ENCODE data around the gene UBAP2. TPM values are rescaled to one million over a fixed set of nuclear protein-coding genes. Genes with fewer than 3 reads are reported as not detected.

The UBAP2 gene
- total and polyA plus RNA-seq, 2 donors (not counting 1 experiment from before 2014, with no cell fraction given) = 15.5 to 26.2 TPM

DNA sequence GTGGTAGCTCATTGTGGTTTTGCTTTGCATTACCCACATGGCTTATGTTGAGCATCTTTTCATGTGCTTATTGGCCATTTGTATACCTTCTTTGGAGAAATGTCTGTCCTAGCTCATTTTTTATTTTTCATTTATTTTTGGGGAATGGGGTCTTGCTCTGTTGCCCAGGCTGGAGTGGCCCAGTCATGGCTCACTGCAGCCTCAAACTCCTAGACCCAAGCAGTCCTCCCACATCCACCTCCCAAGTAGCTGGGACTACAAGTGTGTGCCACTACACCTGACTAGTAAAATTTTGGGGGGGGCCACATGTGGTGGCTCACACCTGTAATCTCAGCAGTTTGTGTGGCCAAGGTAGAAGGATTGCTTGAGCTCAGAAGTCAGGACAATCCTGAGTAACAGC lies 154.4 kb downstream of the UBAP2 start:
- H3K27ac Mint-ChIP-seq = no peak overlapping the region
- H3K27ac ChIP-seq (ENCODE audit: low read length in 2 of 2) = no peak overlapping the region
- POLR2A ChIA-PET = no interaction called here
- peaks cover 0 to 15% of the 10 kb centered on the region in 2 experiments for H3K36me3 ChIP-seq (replicated peaks in 1 of 2; ENCODE audit: control extremely low read depth in 1 of 2, control insufficient read depth in 1 of 2, extremely low read depth in 1 of 2, insufficient read depth in 2 of 2, low read length in 1 of 2)
- no peaks in the 10 kb centered on the region for H3K27me3 ChIP-seq (replicated peaks in 1 of 4; ENCODE audit: control extremely low read depth in 1 of 4, control insufficient read depth in 3 of 4, insufficient read depth in 4 of 4, low read length in 3 of 4)
- no peaks in the 10 kb centered on the region for H3K4me1 ChIP-seq (ENCODE audit: control insufficient read depth in 2 of 2, insufficient read depth in 2 of 2, low read length in 2 of 2)
- no peak overlapping the region for H3K9ac ChIP-seq (ENCODE audit: low read length)
- H3K4me2 ChIP-seq (replicated peaks; ENCODE audit: low read depth, low read length, poor library complexity, severe bottlenecking) = no peak overlapping the region
- H3K9me3 ChIP-seq (ENCODE audit: control extremely low read depth in 1 of 3, control insufficient read depth in 2 of 3, insufficient read depth in 1 of 3, low read length in 2 of 3) = no peaks in the 10 kb centered on the region
- ATAC-seq (ENCODE audit: low read depth) (no peak), DNase-seq (no peak)
- H3K4me1 Mint-ChIP-seq = peaks cover 7% of the 10 kb centered on the region
- no peak overlapping the region for H3K4me3 ChIP-seq (ENCODE audit: control extremely low read depth in 1 of 5, extremely low read depth in 1 of 5, insufficient read depth in 1 of 5, low read depth in 2 of 5, low read length in 4 of 5)
- H2AFZ ChIP-seq (ENCODE audit: insufficient read depth, low read depth, low read length, poor library complexity, severe bottlenecking) = no peak overlapping the region
- intact Hi-C loops (cut with micrococcal nuclease) = no loop called here
- peaks cover 65% of the 10 kb centered on the region for H3K79me2 ChIP-seq (ENCODE audit: control insufficient read depth, insufficient read depth, low read length)
- H3K27me3 Mint-ChIP-seq = no peaks in the 10 kb centered on the region
- H3K9me3 Mint-ChIP-seq (ENCODE audit: insufficient read depth) = no peaks in the 10 kb centered on the region
- no peak overlapping the region for H3K4me3 Mint-ChIP-seq
- TF ChIP-seq, protein P1, sequence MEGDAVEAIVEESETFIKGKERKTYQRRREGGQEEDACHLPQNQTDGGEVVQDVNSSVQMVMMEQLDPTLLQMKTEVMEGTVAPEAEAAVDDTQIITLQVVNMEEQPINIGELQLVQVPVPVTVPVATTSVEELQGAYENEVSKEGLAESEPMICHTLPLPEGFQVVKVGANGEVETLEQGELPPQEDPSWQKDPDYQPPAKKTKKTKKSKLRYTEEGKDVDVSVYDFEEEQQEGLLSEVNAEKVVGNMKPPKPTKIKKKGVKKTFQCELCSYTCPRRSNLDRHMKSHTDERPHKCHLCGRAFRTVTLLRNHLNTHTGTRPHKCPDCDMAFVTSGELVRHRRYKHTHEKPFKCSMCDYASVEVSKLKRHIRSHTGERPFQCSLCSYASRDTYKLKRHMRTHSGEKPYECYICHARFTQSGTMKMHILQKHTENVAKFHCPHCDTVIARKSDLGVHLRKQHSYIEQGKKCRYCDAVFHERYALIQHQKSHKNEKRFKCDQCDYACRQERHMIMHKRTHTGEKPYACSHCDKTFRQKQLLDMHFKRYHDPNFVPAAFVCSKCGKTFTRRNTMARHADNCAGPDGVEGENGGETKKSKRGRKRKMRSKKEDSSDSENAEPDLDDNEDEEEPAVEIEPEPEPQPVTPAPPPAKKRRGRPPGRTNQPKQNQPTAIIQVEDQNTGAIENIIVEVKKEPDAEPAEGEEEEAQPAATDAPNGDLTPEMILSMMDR (IDR thresholded peaks at IDR 0.05) = no peak
- TF ChIP-seq EZH2 (IDR thresholded peaks at IDR 0.05; ENCODE audit: borderline replicate concordance, insufficient read depth, low read depth, low read length, poor library complexity, severe bottlenecking) = no peak
- H4K20me1 ChIP-seq (ENCODE audit: control insufficient read depth, insufficient read depth, low read length, poor library complexity, severe bottlenecking) = peaks cover 26% of the 10 kb centered on the region
- CTCF ChIA-PET = no interaction called here

DNA sequence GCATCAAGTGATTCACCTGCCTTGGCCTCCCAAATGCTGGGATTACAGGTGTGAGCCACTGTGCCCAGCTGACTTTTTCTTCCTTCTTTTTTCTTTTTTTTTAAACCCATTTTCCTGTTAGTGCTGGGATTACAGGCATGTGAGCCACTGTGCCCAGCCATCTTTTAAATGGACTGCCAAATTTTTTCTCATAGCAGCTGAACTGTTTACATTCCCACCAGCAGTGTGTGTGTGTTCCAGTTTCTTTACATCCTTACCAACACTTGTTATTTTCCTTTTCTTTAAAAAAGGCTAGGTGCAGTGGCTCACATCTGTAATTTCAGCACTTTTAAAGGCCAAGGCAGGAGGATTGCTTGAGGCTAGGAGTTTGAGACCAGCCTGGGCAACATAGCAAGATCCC lies 154.8 kb downstream of the UBAP2 start:
- H3K4me3 Mint-ChIP-seq = no peak overlapping the region
- POLR2A ChIA-PET = no interaction called here
- Histone ChIP-seq H2AFZ (ENCODE audit: insufficient read depth, low read depth, low read length, poor library complexity, severe bottlenecking) (no peak overlapping the region), H3K36me3 (replicated peaks in 1 of 2; ENCODE audit: control extremely low read depth in 1 of 2, control insufficient read depth in 1 of 2, extremely low read depth in 1 of 2, insufficient read depth in 2 of 2, low read length in 1 of 2) (peaks cover 0 to 17% of the 10 kb centered on the region in 2 experiments), H3K9me3 (ENCODE audit: control extremely low read depth in 1 of 3, control insufficient read depth in 2 of 3, insufficient read depth in 1 of 3, low read length in 2 of 3) (no peaks in the 10 kb centered on the region), H3K27me3 (replicated peaks in 1 of 4; ENCODE audit: control extremely low read depth in 1 of 4, control insufficient read depth in 3 of 4, insufficient read depth in 4 of 4, low read length in 3 of 4) (no peaks in the 10 kb centered on the region), H3K4me1 (ENCODE audit: control insufficient read depth in 2 of 2, insufficient read depth in 2 of 2, low read length in 2 of 2) (no peaks in the 10 kb centered on the region), H3K4me2 (replicated peaks; ENCODE audit: low read depth, low read length, poor library complexity, severe bottlenecking) (no peak overlapping the region), H3K9ac (ENCODE audit: low read length) (no peak overlapping the region), H4K20me1 (ENCODE audit: control insufficient read depth, insufficient read depth, low read length, poor library complexity, severe bottlenecking) (peaks cover 22% of the 10 kb centered on the region), H3K27ac (ENCODE audit: low read length in 2 of 2) (no peak overlapping the region), H3K79me2 (ENCODE audit: control insufficient read depth, insufficient read depth, low read length) (peaks cover 63% of the 10 kb centered on the region), H3K4me3 (ENCODE audit: control extremely low read depth in 1 of 5, extremely low read depth in 1 of 5, insufficient read depth in 1 of 5, low read depth in 2 of 5, low read length in 4 of 5) (no peak overlapping the region)
- no peaks in the 10 kb centered on the region for H3K27me3 Mint-ChIP-seq
- no peak for DNase-seq
- TF ChIP-seq, protein P1 (IDR thresholded peaks at IDR 0.05) = no peak
- TF ChIP-seq EZH2 (IDR thresholded peaks at IDR 0.05; ENCODE audit: borderline replicate concordance, insufficient read depth, low read depth, low read length, poor library complexity, severe bottlenecking) = no peak
- CTCF ChIA-PET = interaction anchor here (0.7 kb wide), 1 partner anchor 87 kb away, joined by 4 read pairs; no protein-coding TSS in a partner anchor
- no peak overlapping the region for H3K27ac Mint-ChIP-seq
- intact Hi-C loops (cut with micrococcal nuclease) = no loop called here
- H3K4me1 Mint-ChIP-seq = peaks cover 7% of the 10 kb centered on the region
- ATAC-seq (ENCODE audit: low read depth) = no peak
- H3K9me3 Mint-ChIP-seq (ENCODE audit: insufficient read depth) = no peaks in the 10 kb centered on the region
